ENCODE measurements around the gene DYNC1H1. TPM values are rescaled to one million over a fixed set of nuclear protein-coding genes. Genes with fewer than 3 reads are reported as not detected.

DYNC1H1 gene
- total RNA-seq, 1 experiment from 2014 or later: 361 TPM

DNA sequence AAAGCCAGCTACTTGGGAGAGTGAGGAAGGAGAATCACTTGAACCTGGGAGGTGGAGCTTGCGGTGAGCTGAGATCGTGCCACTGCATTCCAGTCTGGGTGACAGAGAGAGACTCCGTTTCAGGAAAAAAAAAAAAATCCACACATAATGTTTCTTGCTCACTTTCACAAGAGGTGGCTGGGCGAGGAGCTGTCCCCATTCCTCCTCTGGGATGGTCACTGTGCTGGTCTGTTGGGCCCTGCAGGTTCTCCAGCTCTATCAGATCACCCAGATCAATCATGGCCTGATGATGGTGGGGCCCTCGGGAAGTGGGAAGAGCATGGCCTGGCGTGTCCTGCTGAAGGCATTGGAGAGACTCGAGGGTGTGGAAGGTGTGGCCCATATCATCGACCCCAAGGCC lies 47.3 kb downstream of the DYNC1H1 start:
- Histone ChIP-seq H3K4me1 (ENCODE audit: control insufficient read depth in 1 of 2, insufficient read depth in 2 of 2, low read length in 2 of 2) (no peaks in the 10 kb centered on the region), H3K36me3 (ENCODE audit: control insufficient read depth in 1 of 2, insufficient read depth in 2 of 2, low read length in 2 of 2) (peaks cover 73 to 81% of the 10 kb centered on the region in 2 experiments), H3K4me3 (replicated peaks in 1 of 2; ENCODE audit: low read depth in 1 of 2, low read length in 2 of 2) (no peak overlapping the region), H3K4me2 (ENCODE audit: low read length) (no peak overlapping the region), H4K20me1 (ENCODE audit: insufficient read depth) (no peaks in the 10 kb centered on the region), H3K9me3 (ENCODE audit: control insufficient read depth in 1 of 2, insufficient read depth in 1 of 2, low read depth in 1 of 2, low read length in 2 of 2) (no peaks in the 10 kb centered on the region), H3K79me2 (ENCODE audit: insufficient read depth, low read length) (no peaks in the 10 kb centered on the region), H3K27me3 (ENCODE audit: insufficient read depth, low read length) (no peaks in the 10 kb centered on the region), H2AFZ (ENCODE audit: low read depth, low read length, poor library complexity, severe bottlenecking) (no peak overlapping the region), H3K27ac (ENCODE audit: low read depth, low read length) (no peak overlapping the region), H3K9me2 (ENCODE audit: insufficient read depth) (no peaks in the 10 kb centered on the region), H3K9ac (ENCODE audit: low read length) (no peak overlapping the region)
- DNase-seq (ENCODE audit: low read depth, low spot score) (no peak), ATAC-seq (no peak)
- intact Hi-C loops (cut with micrococcal nuclease): no loop called here
- CTCF ChIA-PET: no interaction called here
- no peak for TF ChIP-seq ZNF274 (IDR thresholded peaks at IDR 0.05; ENCODE audit: low read depth, low read length)
- RAD21 ChIA-PET (ENCODE audit: low non-redundant PET in 1 of 2, low total read pairs in 2 of 2, uncharacterized antibody in 2 of 2, unreplicated experiment in 2 of 2): no interaction called here
- POLR2A ChIA-PET: no interaction called here
- no TSS peak for BruUV-seq (replicated peaks)

DNA sequence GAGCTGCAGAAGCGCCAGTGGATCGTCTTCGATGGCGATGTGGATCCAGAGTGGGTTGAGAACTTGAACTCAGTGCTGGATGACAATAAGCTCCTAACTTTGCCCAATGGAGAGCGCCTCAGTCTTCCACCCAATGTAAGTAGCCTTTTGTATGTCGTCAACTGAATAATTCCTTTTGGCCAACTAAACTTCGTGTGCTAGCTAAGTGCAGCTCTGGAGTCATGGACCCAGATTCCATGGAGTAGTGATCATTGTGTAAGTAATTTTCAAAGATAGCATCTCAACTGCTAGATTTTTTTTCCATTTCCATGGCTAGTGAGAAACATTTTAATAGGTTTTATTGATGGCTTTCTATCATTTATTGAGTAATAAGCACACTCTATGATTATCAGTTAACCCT lies 48.0 kb downstream of the DYNC1H1 start:
- no peak for TF ChIP-seq POLR2AphosphoS5 (IDR thresholded peaks at IDR 0.05; ENCODE audit: low read depth, low read length)
- TF ChIP-seq EZH2 (IDR thresholded peaks at IDR 0.05): no peak
- TF ChIP-seq SIN3A (IDR thresholded peaks at IDR 0.05; ENCODE audit: low read depth): no peak
- no peak for TF ChIP-seq JUND (IDR thresholded peaks at IDR 0.05)
- H3K27me3 ChIP-seq (ENCODE audit: insufficient read depth, low read length): no peaks in the 10 kb centered on the region
- no TSS peak for BruUV-seq (replicated peaks)
- H3K4me1 ChIP-seq (ENCODE audit: control insufficient read depth in 1 of 2, insufficient read depth in 2 of 2, low read length in 2 of 2): no peaks in the 10 kb centered on the region
- no peak overlapping the region for H2AFZ ChIP-seq (ENCODE audit: low read depth, low read length, poor library complexity, severe bottlenecking)
- H3K27ac ChIP-seq (ENCODE audit: low read depth, low read length): no peak overlapping the region
- no peak overlapping the region for H3K4me2 ChIP-seq (ENCODE audit: low read length)
- no peaks in the 10 kb centered on the region for H3K9me3 ChIP-seq (ENCODE audit: control insufficient read depth in 1 of 2, insufficient read depth in 1 of 2, low read depth in 1 of 2, low read length in 2 of 2)
- no peak overlapping the region for H3K9ac ChIP-seq (ENCODE audit: low read length)
- H3K79me2 ChIP-seq (ENCODE audit: insufficient read depth, low read length): no peaks in the 10 kb centered on the region
- intact Hi-C loops (cut with micrococcal nuclease): no loop called here
- H4K20me1 ChIP-seq (ENCODE audit: insufficient read depth): no peaks in the 10 kb centered on the region
- RAD21 ChIA-PET (ENCODE audit: low non-redundant PET in 1 of 2, low total read pairs in 2 of 2, uncharacterized antibody in 2 of 2, unreplicated experiment in 2 of 2): no interaction called here
- no peak for DNase-seq (ENCODE audit: low read depth, low spot score)
- POLR2A ChIA-PET: no interaction called here
- no peak for ATAC-seq
- CTCF ChIA-PET: no interaction called here
- peaks cover 74 to 81% of the 10 kb centered on the region in 2 experiments for H3K36me3 ChIP-seq (ENCODE audit: control insufficient read depth in 1 of 2, insufficient read depth in 2 of 2, low read length in 2 of 2)
- H3K4me3 ChIP-seq (replicated peaks in 1 of 2; ENCODE audit: low read depth in 1 of 2, low read length in 2 of 2): no peak overlapping the region
- no peaks in the 10 kb centered on the region for H3K9me2 ChIP-seq (ENCODE audit: insufficient read depth)

All from HCT116 (cell line).